Upper lobe of left lung (tissue), 4 donors: ENCODE data around the gene SPRED3.

Experiments
- CTCF ChIP-seq, 6 experiments: fragments of 450-650 bp in 4 of 6; fragments of 200-600 bp in 2 of 6; sonication (generic) in 2 of 6; IDR thresholded peaks; one replicate each; pipeline ENCODE4 v1.5.1; 2016 to 2019; ENCODE audit warnings: antibody characterized with exemption in 6 of 6
- EP300 ChIP-seq, 4 donors: sonication (generic); formaldehyde crosslinking; IDR thresholded peaks; one replicate each; pipeline ENCODE4 v1.5.1; 2017; ENCODE audit warnings: antibody characterized with exemption in 4 of 4, control low read depth in 2 of 4
- POLR2A ChIP-seq, 4 donors: fragments of 450-650 bp; IDR thresholded peaks; one replicate each; pipeline ENCODE4 v1.5.1; 2016 to 2017; ENCODE audit warnings: antibody characterized with exemption in 4 of 4, mild to moderate bottlenecking in 2 of 4
- POLR2AphosphoS5 ChIP-seq, 2 donors: sonication (generic); formaldehyde crosslinking; IDR thresholded peaks; one replicate each; pipeline ENCODE4 v1.5.1; 2017; ENCODE audit warnings: antibody characterized with exemption in 2 of 2

GRCh38 chr19:38389101-38389925 is 816 bp downstream of the SPRED3 start:
- TF ChIP-seq CTCF (IDR thresholded peaks at IDR 0.05) (no peak), POLR2A (IDR thresholded peaks at IDR 0.05) (no peak), POLR2AphosphoS5 (IDR thresholded peaks at IDR 0.05) (no peak), EP300 (IDR thresholded peaks at IDR 0.05) (no peak)
